ENCODE data around the gene ZNF394.

DNA sequence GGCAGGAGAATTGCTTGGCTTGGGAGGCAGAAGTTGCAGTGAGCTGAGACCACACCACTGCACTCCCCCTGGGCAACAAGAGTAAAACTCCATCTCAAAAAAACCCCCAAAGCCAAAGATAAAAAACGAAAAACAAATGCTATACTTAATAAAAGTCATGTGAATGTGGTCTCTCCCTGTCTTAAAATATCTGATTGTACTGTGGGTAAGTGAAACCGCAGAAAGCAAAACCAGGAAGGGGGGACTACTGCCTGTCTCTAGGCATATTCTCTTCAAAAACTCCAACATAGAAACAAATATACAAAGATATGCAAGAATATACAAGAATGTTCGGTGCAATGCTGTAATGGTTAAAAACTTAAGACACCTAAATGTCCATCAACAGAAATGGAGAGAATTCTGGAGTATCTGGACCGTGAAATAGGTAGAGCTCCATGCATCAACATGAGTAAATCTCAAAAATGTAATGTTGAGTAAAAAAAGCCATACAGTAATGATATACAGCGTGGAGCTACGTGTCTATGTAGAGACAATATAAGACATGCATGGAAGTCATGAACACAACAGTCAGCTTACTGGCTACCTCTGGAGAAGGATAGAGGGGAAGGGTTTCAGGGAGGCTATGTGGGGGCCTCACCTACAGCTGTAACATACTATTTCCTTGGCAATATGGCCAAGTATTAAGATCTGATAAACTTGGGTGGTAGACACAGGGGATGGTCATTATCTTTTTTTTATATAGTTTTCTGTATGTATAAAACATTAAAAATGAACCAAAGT lies 2.1 kb downstream of the ZNF394 start:
- TF ChIP-seq, protein P1, sequence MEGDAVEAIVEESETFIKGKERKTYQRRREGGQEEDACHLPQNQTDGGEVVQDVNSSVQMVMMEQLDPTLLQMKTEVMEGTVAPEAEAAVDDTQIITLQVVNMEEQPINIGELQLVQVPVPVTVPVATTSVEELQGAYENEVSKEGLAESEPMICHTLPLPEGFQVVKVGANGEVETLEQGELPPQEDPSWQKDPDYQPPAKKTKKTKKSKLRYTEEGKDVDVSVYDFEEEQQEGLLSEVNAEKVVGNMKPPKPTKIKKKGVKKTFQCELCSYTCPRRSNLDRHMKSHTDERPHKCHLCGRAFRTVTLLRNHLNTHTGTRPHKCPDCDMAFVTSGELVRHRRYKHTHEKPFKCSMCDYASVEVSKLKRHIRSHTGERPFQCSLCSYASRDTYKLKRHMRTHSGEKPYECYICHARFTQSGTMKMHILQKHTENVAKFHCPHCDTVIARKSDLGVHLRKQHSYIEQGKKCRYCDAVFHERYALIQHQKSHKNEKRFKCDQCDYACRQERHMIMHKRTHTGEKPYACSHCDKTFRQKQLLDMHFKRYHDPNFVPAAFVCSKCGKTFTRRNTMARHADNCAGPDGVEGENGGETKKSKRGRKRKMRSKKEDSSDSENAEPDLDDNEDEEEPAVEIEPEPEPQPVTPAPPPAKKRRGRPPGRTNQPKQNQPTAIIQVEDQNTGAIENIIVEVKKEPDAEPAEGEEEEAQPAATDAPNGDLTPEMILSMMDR (IDR thresholded peaks at IDR 0.05 in 4 of 5, conservative IDR thresholded peaks at IDR 0.05 in 1 of 5): no peak
- TF ChIP-seq POLR2A (IDR thresholded peaks at IDR 0.05): no peak

Measured in gastrocnemius medialis (tissue), 4 donors.